KOPT-K1 (cell line): Measurements from ENCODE around the gene SCPEP1.

Experiments
- H3K27ac ChIP-seq: fragments of 200-600 bp; sonication (generic); 2 replicates; pipeline ENCODE4 v1.5.1; 2016; ENCODE audit warnings: antibody characterized with exemption, mild to moderate bottlenecking, low read depth, low read length; ENCODE audit not compliant: poor library complexity, severe bottlenecking
- H3K36me3 ChIP-seq: fragments of 200-600 bp; sonication (generic); 2 replicates; pipeline ENCODE4 v1.5.1; 2017; ENCODE audit warnings: antibody characterized with exemption, mild to moderate bottlenecking, low read length, moderate library complexity; ENCODE audit not compliant: insufficient read depth
- H3K9me3 ChIP-seq: fragments of 200-600 bp; sonication (generic); 2 replicates; pipeline ENCODE4 v1.5.1; 2017; ENCODE audit warnings: antibody characterized with exemption, low read length, mild to moderate bottlenecking; ENCODE audit not compliant: insufficient read depth, poor library complexity, severe bottlenecking

SCPEP1 gene

DNA sequence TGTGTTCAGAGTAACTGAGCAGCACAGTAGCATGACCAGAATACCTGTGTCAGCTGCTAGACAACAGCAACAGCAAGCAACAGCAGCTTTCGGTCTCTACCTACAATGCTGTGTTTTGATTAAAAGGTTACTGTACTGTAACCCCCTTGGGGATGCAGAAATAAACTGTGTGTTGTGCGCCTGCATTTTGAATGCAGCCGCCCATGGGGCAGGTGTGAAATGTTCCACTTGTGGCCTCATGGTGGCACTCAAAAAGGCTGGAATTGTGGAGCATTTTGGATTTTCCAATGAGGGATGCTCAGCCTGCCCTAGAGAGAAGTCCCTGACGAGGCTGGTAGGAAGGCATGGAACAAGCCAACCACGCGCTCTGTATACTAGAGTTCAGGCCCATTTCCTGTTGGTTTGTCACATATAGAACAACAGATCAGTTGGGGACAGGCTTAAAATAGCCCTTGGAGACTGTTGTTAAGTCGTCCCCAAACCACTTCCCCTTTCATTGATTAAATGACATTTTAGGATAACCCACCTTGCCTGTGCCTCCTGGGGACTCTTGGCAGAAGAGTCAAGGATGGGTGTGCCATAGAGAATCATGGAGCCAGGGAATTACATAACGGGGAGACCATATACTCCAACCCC lies 27.1 kb downstream of the SCPEP1 start:
- Histone ChIP-seq H3K27ac (no peak overlapping the region), H3K36me3 (no peaks in the 10 kb centered on the region)

DNA sequence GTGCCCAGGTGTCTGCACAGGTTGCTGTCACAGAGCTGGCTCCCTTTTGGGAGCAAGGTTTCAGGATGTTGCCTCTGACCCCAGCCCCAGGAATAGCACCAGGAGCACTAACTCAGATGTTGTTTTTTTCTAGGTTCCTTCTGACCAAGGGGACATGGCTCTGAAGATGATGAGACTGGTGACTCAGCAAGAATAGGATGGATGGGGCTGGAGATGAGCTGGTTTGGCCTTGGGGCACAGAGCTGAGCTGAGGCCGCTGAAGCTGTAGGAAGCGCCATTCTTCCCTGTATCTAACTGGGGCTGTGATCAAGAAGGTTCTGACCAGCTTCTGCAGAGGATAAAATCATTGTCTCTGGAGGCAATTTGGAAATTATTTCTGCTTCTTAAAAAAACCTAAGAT lies 28.1 kb downstream of the SCPEP1 start:
- Histone ChIP-seq H3K9me3 (no peaks in the 10 kb centered on the region), H3K27ac (no peak overlapping the region), H3K36me3 (no peaks in the 10 kb centered on the region)

More for the DNA sequence above, 27.1 kb downstream of the SCPEP1 start:
- no peaks in the 10 kb centered on the region for H3K9me3 ChIP-seq

DNA sequence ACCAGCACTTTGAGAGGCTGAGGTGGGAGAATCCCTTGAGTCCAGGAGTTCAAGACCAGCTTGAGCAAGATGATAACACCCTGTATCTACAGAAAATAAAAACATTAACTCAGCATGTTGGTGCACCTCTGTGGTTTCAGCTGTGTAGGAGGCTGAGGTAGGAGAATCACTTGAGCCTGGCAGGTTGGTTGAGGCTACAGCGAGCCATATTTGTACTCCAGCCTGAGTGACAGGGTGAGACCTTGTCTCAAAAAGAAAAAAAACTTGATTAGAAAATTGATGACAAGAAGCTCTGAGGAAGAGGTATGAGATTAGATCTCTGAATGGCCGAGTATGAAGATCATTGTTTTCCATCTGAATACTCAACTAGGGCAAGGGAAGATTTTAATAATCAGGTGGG lies 31.0 kb downstream of the SCPEP1 start:
- Histone ChIP-seq H3K9me3 (no peaks in the 10 kb centered on the region), H3K27ac (no peak overlapping the region), H3K36me3 (no peaks in the 10 kb centered on the region)

DNA sequence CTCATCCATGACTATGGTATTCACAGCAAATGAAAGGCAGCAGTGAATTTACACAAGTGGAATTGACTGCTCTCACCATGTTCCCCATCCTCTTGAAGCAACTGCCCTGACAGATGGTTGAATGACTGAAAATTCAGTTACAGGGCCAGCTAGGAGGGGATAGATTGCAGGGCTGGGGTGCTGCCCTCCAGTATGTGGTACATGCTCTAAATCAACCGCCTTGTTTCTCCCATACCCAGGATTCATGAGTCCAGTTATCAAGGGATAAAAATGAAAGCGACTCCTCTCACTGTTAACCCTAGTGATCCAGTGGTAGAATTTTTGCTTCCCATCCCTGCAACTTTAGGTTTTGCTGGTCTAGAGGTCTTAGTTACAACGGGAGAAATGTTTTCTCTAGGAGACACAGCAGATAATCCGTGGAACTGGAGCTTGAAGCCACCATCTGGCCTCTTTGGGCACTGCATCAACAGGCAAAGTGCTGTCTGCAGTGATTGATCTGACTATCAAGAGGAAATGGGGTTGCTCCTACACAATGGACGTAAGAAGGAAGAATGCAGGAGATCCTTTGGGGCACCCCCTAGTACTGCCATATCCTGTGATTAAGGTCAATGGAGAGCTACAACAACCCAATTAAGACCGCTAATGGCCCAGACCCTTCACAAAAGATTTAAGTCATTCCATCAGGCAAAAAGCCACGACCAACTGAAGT lies 32.0 kb downstream of the SCPEP1 start:
- no peaks in the 10 kb centered on the region for H3K9me3 ChIP-seq
- H3K36me3 ChIP-seq = no peaks in the 10 kb centered on the region
- H3K27ac ChIP-seq = no peak overlapping the region

DNA sequence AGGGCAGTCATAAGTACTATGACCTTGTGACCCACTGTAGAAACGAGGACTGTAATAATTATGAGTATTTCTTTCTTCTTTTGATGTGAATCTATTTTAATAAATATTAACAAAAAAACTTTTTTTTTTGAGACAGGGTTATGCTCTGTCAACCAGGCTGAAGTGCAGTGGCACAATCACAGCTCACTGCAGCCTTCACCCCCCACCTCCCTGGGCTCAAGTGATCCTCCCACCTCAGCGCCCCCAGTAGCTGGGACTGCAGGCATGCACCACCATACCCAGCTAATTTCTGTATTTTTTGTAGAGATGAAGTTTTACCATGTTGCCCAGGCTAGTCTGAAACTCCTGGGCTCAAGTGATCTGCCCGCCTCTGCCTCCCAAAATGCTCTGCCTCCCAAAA lies 32.6 kb downstream of the SCPEP1 start:
- no peak overlapping the region for H3K27ac ChIP-seq

DNA sequence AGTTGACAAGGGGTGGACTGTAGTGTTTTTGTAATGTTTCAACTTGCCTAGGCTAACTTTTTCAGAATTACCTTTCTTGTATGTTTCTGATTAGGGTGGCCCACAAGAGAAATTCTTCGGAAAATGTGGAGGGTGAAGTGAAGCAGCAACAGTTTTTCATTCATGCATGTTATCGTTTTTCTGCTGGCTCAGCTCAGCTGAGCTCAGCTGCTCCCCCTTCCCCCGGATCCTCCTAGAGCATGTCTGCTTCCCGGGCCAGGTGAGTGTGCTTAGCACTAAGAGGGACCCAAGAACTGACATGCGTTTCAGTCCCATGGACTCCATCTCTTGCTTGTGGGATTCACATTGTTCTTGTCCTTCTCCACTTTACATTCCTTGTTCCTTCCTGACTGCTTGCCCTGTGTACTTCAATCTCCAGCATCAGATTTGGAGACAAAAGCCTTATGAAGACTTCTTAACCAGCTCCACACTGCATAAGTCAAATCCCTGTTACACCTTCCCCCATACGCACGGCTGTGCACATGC lies 33.6 kb downstream of the SCPEP1 start:
- no peaks in the 10 kb centered on the region for H3K36me3 ChIP-seq
- H3K9me3 ChIP-seq = no peaks in the 10 kb centered on the region
- no peak overlapping the region for H3K27ac ChIP-seq

More for the DNA sequence above, 32.6 kb downstream of the SCPEP1 start:
- Histone ChIP-seq H3K36me3 (no peaks in the 10 kb centered on the region), H3K9me3 (no peaks in the 10 kb centered on the region)

DNA sequence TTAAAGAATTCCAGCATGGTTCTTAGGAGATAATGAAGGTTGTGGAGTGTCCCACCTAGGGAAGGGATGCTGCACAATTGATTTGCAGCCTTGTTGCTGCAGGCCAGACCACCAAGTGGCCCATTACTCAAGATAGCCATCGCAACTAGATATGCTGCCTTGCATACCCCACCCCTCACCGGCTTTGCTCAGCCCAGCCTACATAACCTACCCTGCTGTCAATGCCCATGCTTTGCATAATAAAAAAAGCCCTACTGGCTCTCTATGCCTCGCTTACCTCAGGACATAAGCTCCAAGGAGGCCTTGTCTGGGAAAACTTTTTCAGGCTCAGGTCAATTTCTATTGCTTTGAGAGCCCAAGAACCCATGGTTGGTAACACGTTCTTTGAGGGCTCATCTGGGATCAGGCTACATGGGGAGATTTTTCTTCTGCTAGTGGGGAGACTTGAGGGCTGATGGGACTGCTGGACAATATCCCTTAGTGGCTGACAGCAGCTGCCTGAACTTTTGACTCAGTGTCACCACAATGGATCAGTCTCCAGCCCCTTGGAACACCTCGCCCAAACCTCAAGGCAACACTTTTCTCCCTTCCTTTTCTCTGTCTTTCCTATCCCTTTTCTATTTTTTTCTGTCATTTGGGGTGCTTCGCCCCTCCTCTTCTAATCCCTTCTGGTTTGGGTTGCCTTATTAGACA lies 38.3 kb downstream of the SCPEP1 start:
- Histone ChIP-seq H3K27ac (no peak overlapping the region), H3K36me3 (no peaks in the 10 kb centered on the region), H3K9me3 (no peaks in the 10 kb centered on the region)

DNA sequence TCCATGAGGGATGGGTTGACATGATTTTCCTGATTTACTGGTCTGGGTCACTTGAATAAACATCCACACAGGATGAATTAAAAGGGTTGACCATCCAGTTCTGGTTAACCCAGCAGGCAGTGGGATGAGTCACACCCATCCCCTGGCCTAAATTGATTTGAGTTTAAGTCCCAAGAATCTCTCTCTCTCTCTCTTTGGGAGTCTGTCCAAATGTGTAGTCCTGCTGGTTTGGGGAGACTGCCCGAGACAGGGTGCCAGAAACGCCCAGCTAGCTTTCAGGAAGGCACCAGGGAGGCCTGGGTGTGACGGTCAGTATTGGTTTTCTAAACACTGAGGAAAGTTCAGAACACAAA lies 38.8 kb downstream of the SCPEP1 start:
- no peaks in the 10 kb centered on the region for H3K9me3 ChIP-seq
- no peaks in the 10 kb centered on the region for H3K36me3 ChIP-seq
- H3K27ac ChIP-seq = no peak overlapping the region

DNA sequence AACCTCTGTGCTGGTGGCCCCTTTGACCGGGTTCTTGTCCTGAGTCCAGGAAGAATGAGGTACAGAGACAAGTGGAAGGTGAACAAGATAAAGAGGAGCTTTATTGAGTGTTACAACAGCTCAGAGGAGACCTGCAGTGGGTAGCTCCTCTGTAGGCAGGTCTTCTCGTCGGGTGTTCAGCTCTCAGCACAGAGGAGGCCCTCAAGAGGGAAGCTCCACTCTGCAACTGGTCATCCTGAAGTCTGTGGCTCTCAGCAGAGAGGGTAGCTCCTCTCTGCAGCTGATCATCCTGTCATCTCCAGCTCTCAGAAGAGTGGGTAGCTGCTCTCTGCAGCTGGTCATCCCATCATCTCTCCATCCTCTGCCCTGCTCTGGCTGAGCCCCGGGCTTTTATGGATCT lies 39.7 kb downstream of the SCPEP1 start:
- Histone ChIP-seq H3K9me3 (no peaks in the 10 kb centered on the region), H3K27ac (no peak overlapping the region), H3K36me3 (no peaks in the 10 kb centered on the region)

DNA sequence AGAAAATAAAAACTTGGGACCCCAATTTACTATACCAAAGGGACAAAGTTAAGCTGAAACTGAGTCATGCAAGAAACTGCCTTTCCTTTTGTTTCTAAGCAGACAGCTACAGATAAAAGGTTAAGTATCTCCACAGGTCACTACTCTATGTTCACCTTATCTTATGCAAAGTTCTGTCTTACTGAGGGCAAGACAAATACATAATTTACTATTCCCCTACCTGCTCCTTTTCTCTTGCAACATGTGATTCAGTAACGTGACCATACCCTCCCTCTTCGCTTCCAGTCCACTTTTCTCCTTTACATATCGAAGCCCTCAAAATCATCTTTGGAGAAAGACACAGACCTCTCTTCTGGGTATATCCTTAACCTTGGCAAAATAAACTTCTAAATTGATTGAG lies 42.3 kb downstream of the SCPEP1 start:
- Histone ChIP-seq H3K36me3 (no peaks in the 10 kb centered on the region), H3K9me3 (peaks cover 7% of the 10 kb centered on the region), H3K27ac (no peak overlapping the region)

DNA sequence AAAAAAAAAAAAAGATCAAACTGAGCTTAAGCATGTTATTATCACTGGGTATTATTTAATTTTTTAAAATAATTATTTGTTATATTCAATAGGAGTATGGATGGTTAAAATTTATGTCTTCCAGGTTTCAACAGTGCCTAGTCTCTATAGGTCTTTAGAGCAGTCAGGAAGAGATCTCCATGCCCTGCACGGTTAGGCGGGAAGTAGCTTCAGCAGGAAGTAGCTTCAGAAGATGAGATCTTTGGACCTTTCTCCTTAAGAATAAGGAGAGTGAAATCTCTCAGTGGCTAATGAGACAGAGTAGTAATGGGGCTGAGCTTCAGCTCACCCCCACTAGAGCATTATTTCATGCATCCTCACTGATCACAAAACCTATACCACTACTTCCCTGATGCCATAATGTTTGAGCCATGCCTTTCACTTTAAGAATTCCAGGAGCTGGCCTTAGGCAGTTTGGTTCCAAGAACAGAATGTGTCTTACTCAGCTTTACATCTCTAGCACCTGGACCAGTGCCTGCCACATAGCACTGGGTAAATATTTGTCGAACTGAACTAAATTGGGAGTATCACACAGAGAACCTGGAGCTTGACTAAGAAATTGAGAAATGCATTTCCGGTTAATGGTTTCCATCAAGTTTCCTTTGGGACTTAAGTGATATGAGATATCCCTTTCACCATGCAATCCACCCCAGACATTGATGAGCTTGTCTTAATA lies 43.5 kb downstream of the SCPEP1 start:
- Histone ChIP-seq H3K36me3 (no peaks in the 10 kb centered on the region), H3K27ac (no peak overlapping the region), H3K9me3 (peaks cover 19% of the 10 kb centered on the region)

DNA sequence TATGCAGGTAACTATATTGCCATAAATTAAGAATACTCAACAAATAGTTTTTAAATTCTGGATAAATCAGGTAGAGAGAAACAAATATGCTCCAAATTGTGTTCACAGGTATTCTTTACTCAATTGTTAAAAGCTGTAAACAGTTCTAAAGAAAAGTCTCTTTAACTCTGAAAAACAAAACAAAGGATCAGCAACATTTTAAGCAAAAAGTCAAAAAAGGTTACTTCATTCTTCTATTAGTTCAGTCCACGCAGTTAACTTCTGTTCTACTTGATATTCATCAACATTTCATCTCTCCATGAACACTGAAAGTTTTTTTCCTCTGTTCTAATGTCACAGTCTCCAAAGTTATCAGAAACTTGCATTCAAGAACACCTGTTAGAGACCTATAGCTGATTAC lies 47.9 kb downstream of the SCPEP1 start:
- no peaks in the 10 kb centered on the region for H3K36me3 ChIP-seq

DNA sequence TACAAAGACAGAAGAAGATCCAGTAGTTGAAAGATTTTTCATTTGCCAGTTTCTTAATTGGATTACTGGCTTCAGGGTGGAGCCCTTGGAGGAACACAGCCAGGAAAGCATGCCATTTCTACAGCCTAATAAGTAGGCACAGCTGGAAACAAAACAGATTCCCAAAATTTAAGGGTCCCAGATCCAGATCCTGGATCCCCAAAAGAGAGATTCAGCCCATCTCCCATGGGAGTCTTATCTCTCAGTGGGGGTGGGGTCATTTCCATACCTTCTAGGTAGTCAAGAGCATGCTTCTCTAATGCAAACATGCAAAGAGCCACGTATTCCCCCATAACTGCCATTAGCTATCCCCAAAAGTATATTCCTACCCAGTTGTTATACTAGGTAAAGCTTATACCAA lies 49.9 kb downstream of the SCPEP1 start:
- Histone ChIP-seq H3K36me3 (no peaks in the 10 kb centered on the region), H3K9me3 (peaks cover 45% of the 10 kb centered on the region), H3K27ac (no peak overlapping the region)

More for the DNA sequence above, 47.9 kb downstream of the SCPEP1 start:
- Histone ChIP-seq H3K27ac (no peak overlapping the region), H3K9me3 (peaks cover 45% of the 10 kb centered on the region)

DNA sequence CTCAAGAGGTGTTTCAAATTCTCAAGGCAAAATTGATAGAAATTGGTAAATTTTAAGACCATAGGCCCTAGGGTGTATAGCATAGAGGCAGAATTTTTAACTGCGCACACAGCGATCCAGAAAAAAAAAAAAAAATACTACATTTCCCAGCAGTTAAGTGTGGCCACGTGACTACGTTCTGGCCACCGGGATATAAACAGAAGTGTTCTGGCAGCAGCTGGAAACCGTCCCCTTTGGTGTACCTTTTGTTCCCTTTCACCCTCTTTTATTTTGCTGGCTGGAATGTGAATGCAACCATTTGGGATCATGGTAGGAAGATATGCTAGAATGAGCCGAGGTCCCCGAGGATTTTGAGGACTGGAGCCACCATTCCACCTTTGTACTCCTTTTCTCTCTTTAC lies 54.4 kb downstream of the SCPEP1 start:
- H3K36me3 ChIP-seq = no peaks in the 10 kb centered on the region
- H3K9me3 ChIP-seq = peaks cover 19% of the 10 kb centered on the region
- no peak overlapping the region for H3K27ac ChIP-seq

DNA sequence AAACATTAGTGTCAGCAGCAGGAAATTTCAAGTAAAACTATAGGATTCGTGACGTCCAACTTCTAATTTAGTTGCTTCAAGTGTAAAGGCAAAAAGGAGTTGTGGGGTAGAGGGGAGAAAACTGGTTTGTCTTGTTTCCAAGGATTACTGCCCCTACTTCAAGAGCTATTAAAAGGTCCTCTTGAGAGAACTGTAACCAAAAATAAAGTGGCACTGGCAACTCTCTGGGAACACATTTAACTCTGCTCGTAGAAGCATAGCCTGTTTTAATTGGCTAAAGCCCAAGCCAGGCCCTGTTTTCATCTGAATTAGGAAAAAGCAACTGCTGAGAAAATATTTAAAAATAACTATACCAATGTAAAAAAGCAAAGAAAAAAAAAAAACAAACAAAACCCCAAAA lies 55.4 kb downstream of the SCPEP1 start:
- H3K9me3 ChIP-seq = peaks cover 9% of the 10 kb centered on the region
- H3K36me3 ChIP-seq = no peaks in the 10 kb centered on the region
- no peak overlapping the region for H3K27ac ChIP-seq
